ENCODE data around the gene FNDC3A. TPM values are rescaled to one million over a fixed set of nuclear protein-coding genes. Genes with fewer than 3 reads are reported as not detected.

The FNDC3A gene
- total RNA-seq, 2 donors from 2014 or later, result 53.7 to 62.8 TPM

DNA sequence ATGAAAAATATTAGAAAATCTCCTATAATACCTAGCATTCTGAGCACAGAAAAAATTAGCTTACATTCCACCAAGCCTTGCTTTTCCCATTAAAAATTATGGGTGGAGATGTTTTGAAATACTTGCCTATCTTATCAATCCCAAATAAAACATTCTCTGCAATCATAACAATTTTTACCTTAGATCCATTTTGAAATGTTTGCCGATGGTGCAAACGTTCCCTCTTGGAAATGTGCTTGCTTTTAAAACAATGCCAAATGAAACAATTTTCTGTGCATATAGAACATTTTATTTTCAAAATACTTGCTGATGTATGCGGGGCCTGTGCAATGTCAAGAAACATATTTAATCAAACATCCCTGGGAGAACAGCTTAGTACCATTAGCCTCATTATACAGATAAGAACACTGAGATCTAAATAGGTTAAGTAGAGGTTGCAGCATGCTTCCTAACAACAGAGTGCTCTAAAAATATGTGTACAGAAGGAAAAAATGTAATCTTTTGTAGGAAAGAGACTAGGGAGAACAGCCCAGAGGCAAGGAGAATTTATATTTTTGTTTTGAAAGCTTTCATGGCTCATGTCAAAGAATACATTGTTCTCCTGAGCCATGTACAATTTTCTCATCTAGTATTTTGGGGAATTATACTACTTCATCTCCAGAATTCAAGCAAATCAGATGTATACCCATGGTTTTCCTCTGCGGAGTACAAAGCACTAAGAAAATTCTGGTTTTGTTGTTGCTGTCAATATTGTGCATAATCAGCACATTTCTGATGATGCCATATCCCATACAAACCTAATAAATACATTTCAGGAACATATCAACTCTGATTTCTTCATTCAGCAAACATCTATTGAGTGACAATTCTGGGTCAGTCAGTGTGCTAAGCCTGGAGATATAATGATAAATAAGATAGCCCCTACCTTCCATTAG lies 25.9 kb upstream of the FNDC3A start:
- no peak overlapping the region for H3K27ac ChIP-seq
- no peaks in the 10 kb centered on the region for H3K27me3 ChIP-seq
- DNase-seq (no peak), ATAC-seq (no peak)
- H3K9me3 ChIP-seq, result no peaks in the 10 kb centered on the region
- 44 to 48% methylated on average over 4 of the region's 4 CpGs for WGBS, 2 donors
- no peak overlapping the region for H3K4me3 ChIP-seq
- H3K4me1 ChIP-seq, result no peaks in the 10 kb centered on the region
- intact Hi-C loops (cut with DNase I), result no loop called here
- TF ChIP-seq, protein P1, sequence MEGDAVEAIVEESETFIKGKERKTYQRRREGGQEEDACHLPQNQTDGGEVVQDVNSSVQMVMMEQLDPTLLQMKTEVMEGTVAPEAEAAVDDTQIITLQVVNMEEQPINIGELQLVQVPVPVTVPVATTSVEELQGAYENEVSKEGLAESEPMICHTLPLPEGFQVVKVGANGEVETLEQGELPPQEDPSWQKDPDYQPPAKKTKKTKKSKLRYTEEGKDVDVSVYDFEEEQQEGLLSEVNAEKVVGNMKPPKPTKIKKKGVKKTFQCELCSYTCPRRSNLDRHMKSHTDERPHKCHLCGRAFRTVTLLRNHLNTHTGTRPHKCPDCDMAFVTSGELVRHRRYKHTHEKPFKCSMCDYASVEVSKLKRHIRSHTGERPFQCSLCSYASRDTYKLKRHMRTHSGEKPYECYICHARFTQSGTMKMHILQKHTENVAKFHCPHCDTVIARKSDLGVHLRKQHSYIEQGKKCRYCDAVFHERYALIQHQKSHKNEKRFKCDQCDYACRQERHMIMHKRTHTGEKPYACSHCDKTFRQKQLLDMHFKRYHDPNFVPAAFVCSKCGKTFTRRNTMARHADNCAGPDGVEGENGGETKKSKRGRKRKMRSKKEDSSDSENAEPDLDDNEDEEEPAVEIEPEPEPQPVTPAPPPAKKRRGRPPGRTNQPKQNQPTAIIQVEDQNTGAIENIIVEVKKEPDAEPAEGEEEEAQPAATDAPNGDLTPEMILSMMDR (IDR thresholded peaks at IDR 0.05), result no peak
- TF ChIP-seq POLR2A (IDR thresholded peaks at IDR 0.05), result no peak
- no peaks in the 10 kb centered on the region for H3K36me3 ChIP-seq (replicated peaks in 1 of 2; ENCODE audit: insufficient read depth in 1 of 2, low read depth in 2 of 2)

DNA sequence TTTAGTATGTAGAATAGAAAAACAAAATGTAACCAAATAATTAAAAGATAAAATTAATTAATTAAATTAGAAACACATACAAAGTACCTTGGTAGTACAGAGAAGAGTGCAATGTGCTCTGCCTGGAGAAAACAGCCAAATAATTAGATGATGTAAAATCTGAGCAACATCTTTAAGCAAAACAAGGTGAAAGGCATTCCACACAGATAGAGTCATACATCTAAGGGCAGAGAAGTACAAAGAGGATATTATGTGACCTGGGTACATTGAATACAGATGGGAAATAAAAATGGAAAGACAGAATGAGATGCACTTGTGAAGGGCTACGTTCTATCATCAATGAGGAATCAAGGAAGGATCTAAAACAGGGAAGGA lies 25.2 kb upstream of the FNDC3A start:
- H3K27me3 ChIP-seq, result no peaks in the 10 kb centered on the region
- H3K36me3 ChIP-seq (replicated peaks in 1 of 2; ENCODE audit: insufficient read depth in 1 of 2, low read depth in 2 of 2), result no peaks in the 10 kb centered on the region
- 38 to 43% methylated on average over 1 of the region's 1 CpG for WGBS, 2 donors
- no peak overlapping the region for H3K27ac ChIP-seq
- TF ChIP-seq, protein P1 (IDR thresholded peaks at IDR 0.05), result no peak
- no peak for TF ChIP-seq POLR2A (IDR thresholded peaks at IDR 0.05)
- no peak for ATAC-seq
- intact Hi-C loops (cut with DNase I), result no loop called here
- DNase-seq, result no peak
- H3K4me1 ChIP-seq, result no peaks in the 10 kb centered on the region
- H3K4me3 ChIP-seq, result no peak overlapping the region
- no peaks in the 10 kb centered on the region for H3K9me3 ChIP-seq

DNA sequence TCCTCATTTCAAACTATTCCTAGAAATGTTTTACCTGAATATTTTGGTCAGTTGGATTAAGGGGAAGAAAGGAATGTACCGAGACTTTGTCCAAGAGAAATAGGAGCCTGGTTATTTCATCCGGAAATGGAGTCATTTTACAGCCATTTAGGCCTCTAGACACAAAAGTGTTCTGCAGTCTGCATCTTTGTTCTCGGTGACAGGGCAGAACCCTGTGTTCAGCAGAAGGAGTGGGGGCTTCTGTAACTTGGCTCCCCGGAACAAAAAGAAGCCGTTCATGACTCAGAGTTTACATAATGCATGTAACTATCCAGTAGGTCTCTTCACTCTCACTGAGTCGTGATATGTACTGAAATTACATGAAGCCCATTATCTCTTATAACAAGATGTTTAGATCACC lies 21.6 kb upstream of the FNDC3A start:
- no peak overlapping the region for H3K27ac ChIP-seq
- 77 to 81% methylated on average over 6 of the region's 6 CpGs for WGBS, 2 donors
- no peak for ATAC-seq
- no peaks in the 10 kb centered on the region for H3K9me3 ChIP-seq
- H3K4me1 ChIP-seq, result no peaks in the 10 kb centered on the region
- TF ChIP-seq, protein P1 (IDR thresholded peaks at IDR 0.05), result no peak
- no peak for TF ChIP-seq POLR2A (IDR thresholded peaks at IDR 0.05)
- intact Hi-C loops (cut with DNase I), result no loop called here
- DNase-seq, result no peak
- H3K27me3 ChIP-seq, result no peaks in the 10 kb centered on the region
- H3K4me3 ChIP-seq, result no peak overlapping the region
- no peaks in the 10 kb centered on the region for H3K36me3 ChIP-seq (replicated peaks in 1 of 2; ENCODE audit: insufficient read depth in 1 of 2, low read depth in 2 of 2)

DNA sequence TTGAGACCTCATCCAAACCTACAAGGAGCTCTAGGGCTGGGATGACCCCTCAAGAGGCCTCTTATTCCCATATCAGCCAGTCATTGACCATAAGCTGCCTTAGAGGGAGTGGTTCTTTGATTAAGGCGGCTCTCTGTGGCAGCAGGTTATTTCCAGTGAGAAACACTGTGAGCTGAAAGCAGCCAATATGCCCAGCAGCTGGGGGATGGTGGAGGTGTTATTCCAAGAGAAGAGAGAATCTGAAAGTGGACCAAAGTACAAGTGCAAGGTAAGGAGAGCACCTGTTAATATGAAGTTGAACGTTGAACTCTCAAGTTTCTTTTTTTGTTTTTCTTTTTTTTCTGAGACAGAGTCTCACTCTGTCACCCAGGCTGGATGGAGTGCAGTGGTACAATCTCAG lies 20.2 kb upstream of the FNDC3A start:
- H3K9me3 ChIP-seq, result no peaks in the 10 kb centered on the region
- no peaks in the 10 kb centered on the region for H3K36me3 ChIP-seq (replicated peaks in 1 of 2; ENCODE audit: insufficient read depth in 1 of 2, low read depth in 2 of 2)
- no peaks in the 10 kb centered on the region for H3K4me1 ChIP-seq
- no peak overlapping the region for H3K27ac ChIP-seq
- no peak overlapping the region for H3K4me3 ChIP-seq
- intact Hi-C loops (cut with DNase I), result no loop called here
- WGBS, 2 donors, result 54 to 66% methylated on average over 2 of the region's 2 CpGs
- ATAC-seq (no peak), DNase-seq (no peak)
- no peak for TF ChIP-seq POLR2A (IDR thresholded peaks at IDR 0.05)
- TF ChIP-seq, protein P1 (IDR thresholded peaks at IDR 0.05), result no peak
- H3K27me3 ChIP-seq, result no peaks in the 10 kb centered on the region

DNA sequence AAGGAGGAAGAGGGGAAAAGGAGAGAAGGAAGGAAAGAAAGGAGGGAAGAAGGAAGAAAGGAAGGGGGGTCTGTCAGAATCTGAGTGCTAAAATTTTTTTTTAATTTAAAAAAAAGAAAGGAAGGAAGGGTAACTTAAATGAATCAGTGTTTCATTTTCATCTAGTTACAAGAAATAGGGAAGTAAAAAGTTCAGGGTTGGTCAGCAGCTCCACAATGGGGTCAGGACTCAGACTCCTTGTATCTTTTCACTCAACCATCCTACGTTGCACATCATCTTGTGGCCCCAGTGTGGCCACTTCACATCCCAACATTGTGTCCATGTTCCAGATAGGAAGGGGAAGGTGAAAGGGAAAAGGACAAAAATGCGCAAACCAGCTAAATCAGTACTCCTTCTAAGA lies 14.3 kb upstream of the FNDC3A start:
- no peak overlapping the region for H3K4me3 ChIP-seq
- no peak overlapping the region for H3K27ac ChIP-seq
- H3K36me3 ChIP-seq (replicated peaks in 1 of 2; ENCODE audit: insufficient read depth in 1 of 2, low read depth in 2 of 2), result no peaks in the 10 kb centered on the region
- intact Hi-C loops (cut with DNase I), result no loop called here
- WGBS, 2 donors, result 87% methylated on average over 2 of the region's 2 CpGs; no CpG with 5 or more reads in 1 of the 2 donors
- no peaks in the 10 kb centered on the region for H3K4me1 ChIP-seq
- no peak for DNase-seq
- H3K27me3 ChIP-seq, result no peaks in the 10 kb centered on the region
- no peaks in the 10 kb centered on the region for H3K9me3 ChIP-seq
- no peak for ATAC-seq
- TF ChIP-seq, protein P1 (IDR thresholded peaks at IDR 0.05), result no peak
- no peak for TF ChIP-seq POLR2A (IDR thresholded peaks at IDR 0.05)
